Ovary (tissue), 9 donors: Measurements from ENCODE around the gene PATJ. TPM values are rescaled to one million over a fixed set of nuclear protein-coding genes. Genes with fewer than 3 reads are reported as not detected.

Experiments used
- DNase-seq, 5 donors: peaks; one replicate each; pipeline ENCODE4 v3.0.0-alpha.2; 2019 to 2020
- H3K27ac ChIP-seq, 2 donors: fragments of 200-600 bp; one replicate each; pipeline versions ENCODE4 v1.5.1 to v1.8.0; 2019 to 2022
- H3K27me3 ChIP-seq: fragments of 200-600 bp; one replicate; pipeline ENCODE4 v1.8.0; 2022
- H3K36me3 ChIP-seq: fragments of 200-600 bp; sonication (generic); one replicate; pipeline ENCODE4 v1.5.1; 2019
- H3K4me1 ChIP-seq: one replicate; pipeline ENCODE4 v1.8.1; 2013; ENCODE audit warnings: mild to moderate bottlenecking, moderate library complexity; ENCODE audit not compliant: insufficient read depth
- H3K4me3 ChIP-seq: fragments of 200-600 bp; sonication (generic); one replicate; pipeline ENCODE4 v1.5.1; 2017
- H3K9me3 ChIP-seq, 2 donors: fragments of 200-600 bp in 1 of 2; sonication (generic) in 1 of 2; one replicate each; pipeline versions ENCODE4 v1.5.1 to v1.8.1; 2013 to 2019; ENCODE audit warnings: mild to moderate bottlenecking in 1 of 2, moderate library complexity in 1 of 2
- EP300 ChIP-seq: sonication (generic); formaldehyde crosslinking; IDR thresholded peaks from one replicate; pipeline ENCODE4 v1.6.1; 2017; ENCODE audit warnings: antibody characterized with exemption
- POLR2A ChIP-seq: fragments of 450-650 bp; IDR thresholded peaks from one replicate; pipeline ENCODE4 v1.6.1; 2017; ENCODE audit warnings: antibody characterized with exemption, mild to moderate bottlenecking, moderate library complexity
- WGBS, 3 donors: extraction: QIAGEN DNeasy Blood & Tissue Kit in 1 of 3; methylation state at CpG; one replicate each; pipeline versions ENCODE4 v1.1.5 to v1.1.7; 2013 to 2017; 5-methylcytosine and 5-hydroxymethylcytosine counted together
- intact Hi-C, 4 donors: fragments of 100-400 bp; cut with DNase I; formaldehyde crosslinking; loops; one replicate each; pipeline versions ENCODE4 v1.11.0 to v1.15.1; 2022 to 2023
- polyA plus RNA-seq, 2 donors: library from polyadenylated mRNA; stranded (reverse); fragments of 200-250 nt in 1 of 2; fragments of 350-450 nt in 1 of 2; fragmentation: Illumina TruSeq in 1 of 2; extraction: RNeasy Lipid Tissue Mini Kit (QIAGEN cat#74804) in 1 of 2; gene quantifications; one replicate each; pipeline ENCODE4 v1.2.3, GENCODE V29; 2013 to 2014
- total RNA-seq, 7 donors: library from RNA; depleted of rRNA in 2 of 7; stranded (reverse); fragments of >200 nt in 2 of 7; fragmentation: NEBNext Ultra II Directional in 3 of 7; extraction: Animal tissue kit (Norgen Biotek cat#: 25700) in 3 of 7; gene quantifications; one replicate each; pipeline versions ENCODE4 v1.1.0 to v1.2.4, GENCODE V29; 2016 to 2023
- TF ChIP-seq, protein P1 (sequence below), 3 donors: fragments of 450-650 bp in 2 of 3; fragments of 200-600 bp in 1 of 3; IDR thresholded peaks; one replicate each; pipeline versions ENCODE4 v1.5.1 to v1.8.0; 2016 to 2022; ENCODE audit warnings: antibody characterized with exemption in 3 of 3, mild to moderate bottlenecking in 1 of 3
- donor health status: DM: no; HTN: no; CAD: no; lungs with moderate emphysema.
- donor health status: DM: no; HTN: no; CAD: no.
- donor health status: Bipolar disorder and iron deficiency.
- donor health status: DM: yes; HTN: yes; CAD: no.
- donor health status: DM: no; HTN: no; CAD: no.
- donor health status: DM: yes; HTN: yes; CAD: no.

Gene PATJ
- total and polyA plus RNA-seq, 9 donors: 7.6 to 60.1 (median 25.5) TPM

DNA sequence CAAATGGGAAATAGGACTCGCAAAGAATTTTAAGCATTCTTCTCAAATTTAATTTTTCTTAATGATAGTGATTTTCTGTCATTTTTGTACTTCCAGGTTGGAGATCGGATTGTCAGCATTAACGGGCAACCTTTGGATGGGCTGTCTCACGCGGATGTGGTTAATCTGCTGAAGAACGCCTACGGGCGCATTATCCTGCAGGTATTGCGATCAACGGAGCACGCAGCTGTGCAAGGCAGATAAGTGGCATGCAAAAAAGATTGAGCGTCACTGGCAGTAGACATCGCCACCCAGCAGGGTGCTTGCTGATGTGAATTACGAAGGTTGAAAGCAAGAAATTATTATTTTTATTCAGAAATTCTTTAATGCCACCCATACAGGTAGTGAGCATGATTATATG, 386.5 kb downstream of the PATJ start:
- H3K36me3 ChIP-seq: no peaks in the 10 kb centered on the region
- TF ChIP-seq POLR2A (no peak), EP300 (no peak)
- TF ChIP-seq, protein P1, sequence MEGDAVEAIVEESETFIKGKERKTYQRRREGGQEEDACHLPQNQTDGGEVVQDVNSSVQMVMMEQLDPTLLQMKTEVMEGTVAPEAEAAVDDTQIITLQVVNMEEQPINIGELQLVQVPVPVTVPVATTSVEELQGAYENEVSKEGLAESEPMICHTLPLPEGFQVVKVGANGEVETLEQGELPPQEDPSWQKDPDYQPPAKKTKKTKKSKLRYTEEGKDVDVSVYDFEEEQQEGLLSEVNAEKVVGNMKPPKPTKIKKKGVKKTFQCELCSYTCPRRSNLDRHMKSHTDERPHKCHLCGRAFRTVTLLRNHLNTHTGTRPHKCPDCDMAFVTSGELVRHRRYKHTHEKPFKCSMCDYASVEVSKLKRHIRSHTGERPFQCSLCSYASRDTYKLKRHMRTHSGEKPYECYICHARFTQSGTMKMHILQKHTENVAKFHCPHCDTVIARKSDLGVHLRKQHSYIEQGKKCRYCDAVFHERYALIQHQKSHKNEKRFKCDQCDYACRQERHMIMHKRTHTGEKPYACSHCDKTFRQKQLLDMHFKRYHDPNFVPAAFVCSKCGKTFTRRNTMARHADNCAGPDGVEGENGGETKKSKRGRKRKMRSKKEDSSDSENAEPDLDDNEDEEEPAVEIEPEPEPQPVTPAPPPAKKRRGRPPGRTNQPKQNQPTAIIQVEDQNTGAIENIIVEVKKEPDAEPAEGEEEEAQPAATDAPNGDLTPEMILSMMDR (IDR thresholded peaks at IDR 0.05): no peak
- no peaks in the 10 kb centered on the region for H3K4me1 ChIP-seq
- no peak for DNase-seq
- H3K4me3 ChIP-seq: no peak overlapping the region
- H3K27ac ChIP-seq: no peak overlapping the region
- H3K9me3 ChIP-seq: no peaks in the 10 kb centered on the region
- WGBS, 3 donors: 93 to 96% (median 94%) methylated on average over 14 of the region's 14 CpGs
- intact Hi-C loops: no loop called here
- H3K27me3 ChIP-seq: no peaks in the 10 kb centered on the region

DNA sequence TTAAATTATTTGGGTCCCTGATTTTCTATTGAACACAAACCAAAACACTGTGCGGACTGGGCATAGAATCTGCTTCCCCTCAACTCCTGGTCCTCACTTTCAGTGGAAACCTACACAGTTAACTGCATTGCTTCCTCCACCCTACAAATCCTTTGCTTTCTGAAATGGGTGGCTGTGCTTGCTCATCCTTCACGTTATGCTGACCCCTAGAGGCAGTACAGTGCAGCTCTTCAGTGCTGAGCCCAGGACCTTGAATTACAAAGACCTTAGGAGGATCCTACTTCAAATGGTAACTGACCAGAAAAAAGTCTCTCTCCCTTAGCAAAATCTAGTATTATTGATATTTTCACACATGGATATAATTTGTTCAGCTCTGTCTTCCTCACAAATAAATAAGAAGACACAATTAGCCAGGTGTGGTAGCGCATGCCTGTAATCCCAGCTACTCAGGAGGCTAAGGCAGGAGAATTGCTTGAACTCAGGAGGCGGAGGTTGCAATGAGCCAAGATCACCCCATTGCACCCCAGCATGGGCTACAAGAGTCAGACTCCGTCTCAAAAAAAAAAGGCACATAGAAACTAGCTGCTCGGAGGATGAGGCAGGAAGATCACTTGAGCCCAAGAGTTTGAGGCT, 388.9 kb downstream of the PATJ start:
- no peaks in the 10 kb centered on the region for H3K4me1 ChIP-seq
- no peaks in the 10 kb centered on the region for H3K36me3 ChIP-seq
- no peak overlapping the region for H3K4me3 ChIP-seq
- TF ChIP-seq, protein P1 (IDR thresholded peaks at IDR 0.05): peak in 2 of 3 donors; percentile 28 to 50
- TF ChIP-seq EP300: no peak
- no peaks in the 10 kb centered on the region for H3K9me3 ChIP-seq
- peak in 3 of 5 donors; percentile 20 to 40 (median 30) for DNase-seq
- WGBS, 3 donors: 69 to 74% (median 72%) methylated on average over 6 of the region's 6 CpGs
- H3K27ac ChIP-seq: no peak overlapping the region
- H3K27me3 ChIP-seq: no peaks in the 10 kb centered on the region
- intact Hi-C loops: loop anchor here in 1 of 4 donors (5.0 kb wide), 1 partner anchor 44 kb away; no protein-coding TSS in a partner anchor

DNA sequence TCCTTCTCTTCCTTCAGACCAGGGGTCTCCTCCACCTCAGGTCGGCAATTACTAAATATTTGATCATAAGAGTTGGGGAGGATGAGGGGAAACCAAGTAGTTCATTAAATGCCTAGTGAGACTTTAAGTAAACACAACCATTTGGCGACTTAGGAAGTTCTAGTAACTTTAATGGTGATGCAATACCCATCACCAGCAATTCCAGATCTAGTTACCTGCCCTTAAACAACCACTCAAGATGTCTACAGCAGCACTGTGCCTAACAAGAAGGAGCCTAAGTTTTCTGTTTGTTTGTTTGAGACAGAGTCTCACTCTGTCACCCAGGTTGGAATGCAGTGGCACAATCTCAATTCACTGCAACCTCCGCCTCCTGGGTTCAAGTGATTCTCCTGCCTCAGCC, 395.7 kb downstream of the PATJ start:
- Histone ChIP-seq H3K27ac (no peak overlapping the region), H3K4me3 (no peak overlapping the region), H3K4me1 (no peaks in the 10 kb centered on the region), H3K36me3 (no peaks in the 10 kb centered on the region), H3K27me3 (no peaks in the 10 kb centered on the region), H3K9me3 (no peaks in the 10 kb centered on the region)
- TF ChIP-seq EP300: no peak
- no peak for TF ChIP-seq POLR2A
- intact Hi-C loops: no loop called here
- WGBS, 3 donors: 77 to 87% (median 80%) methylated on average over 3 of the region's 3 CpGs
- no peak for DNase-seq

DNA sequence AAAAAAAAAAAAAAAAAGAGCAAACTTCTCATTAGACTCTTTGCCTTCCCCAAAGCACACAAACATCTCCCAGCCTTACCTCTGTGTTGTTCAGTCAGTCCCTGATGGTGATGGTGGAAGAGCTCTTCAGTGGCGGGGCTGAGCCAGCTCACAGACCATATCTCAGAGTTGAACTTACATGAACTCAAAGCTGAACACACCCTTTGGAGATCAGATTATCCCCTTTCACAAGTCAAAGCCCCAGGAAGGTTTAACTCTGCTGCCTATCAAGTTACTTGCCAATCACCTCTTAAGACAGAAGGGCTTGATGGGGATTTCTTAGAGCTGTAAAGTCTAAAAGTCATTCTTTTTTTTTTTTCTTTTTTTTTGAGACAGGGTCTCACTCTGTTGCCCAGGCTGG, 397.1 kb downstream of the PATJ start:
- no peak overlapping the region for H3K4me3 ChIP-seq
- no peak overlapping the region for H3K27ac ChIP-seq
- no peaks in the 10 kb centered on the region for H3K9me3 ChIP-seq
- 96 to 100% (median 100%) methylated on average over 1 of the region's 1 CpG for WGBS, 3 donors
- no peaks in the 10 kb centered on the region for H3K27me3 ChIP-seq
- H3K36me3 ChIP-seq: no peaks in the 10 kb centered on the region
- DNase-seq: no peak
- no peaks in the 10 kb centered on the region for H3K4me1 ChIP-seq
- intact Hi-C loops: no loop called here
- TF ChIP-seq EP300 (no peak), POLR2A (no peak)
- TF ChIP-seq, protein P1 (IDR thresholded peaks at IDR 0.05): no peak

DNA sequence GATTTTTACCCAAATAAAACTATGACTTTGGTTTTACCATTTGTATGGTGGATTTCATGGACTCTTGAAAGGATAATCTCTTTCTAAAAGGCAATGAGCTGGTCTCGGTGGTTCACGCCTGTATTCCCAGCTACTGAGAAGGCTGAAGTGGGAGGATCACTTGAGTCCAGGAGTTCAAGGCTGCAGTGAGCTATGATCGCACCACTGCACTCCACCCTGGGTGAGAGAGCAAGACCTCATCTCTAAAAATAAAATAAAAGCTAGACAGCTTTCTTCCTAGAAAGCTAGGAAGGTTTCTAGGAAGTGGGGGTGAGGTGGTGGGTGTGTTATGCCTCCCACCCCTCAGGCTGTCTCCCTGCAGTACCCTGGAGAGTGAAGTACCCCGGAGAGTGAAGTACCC, 398.4 kb downstream of the PATJ start:
- H3K27me3 ChIP-seq: no peaks in the 10 kb centered on the region
- no peak overlapping the region for H3K27ac ChIP-seq
- H3K4me1 ChIP-seq: no peaks in the 10 kb centered on the region
- no peaks in the 10 kb centered on the region for H3K9me3 ChIP-seq
- H3K36me3 ChIP-seq: no peaks in the 10 kb centered on the region
- WGBS, 3 donors: 64 to 68% (median 66%) methylated on average over 4 of the region's 4 CpGs
- no peak for TF ChIP-seq POLR2A
- no peak for TF ChIP-seq EP300
- TF ChIP-seq, protein P1 (IDR thresholded peaks at IDR 0.05): no peak
- no peak for DNase-seq
- intact Hi-C loops: no loop called here
- no peak overlapping the region for H3K4me3 ChIP-seq
